LNCAP (cell line): Measurements from ENCODE around the gene ATP6V1G3.

Experiments
- CTCF ChIP-seq: fragments of 450-650 bp; IDR thresholded peaks from 2 replicates; pipeline ENCODE4 v1.5.1; 2017; ENCODE audit warnings: mild to moderate bottlenecking

The ATP6V1G3 gene

GRCh38 chr1:198493329-198493728 lies 47.2 kb downstream of the ATP6V1G3 start:
- no peak for TF ChIP-seq CTCF

GRCh38 chr1:198492872-198493271 lies 47.6 kb downstream of the ATP6V1G3 start:
- no peak for TF ChIP-seq CTCF

GRCh38 chr1:198491596-198491995 lies 48.9 kb downstream of the ATP6V1G3 start:
- TF ChIP-seq CTCF = no peak

GRCh38 chr1:198491028-198491427 lies 49.5 kb downstream of the ATP6V1G3 start:
- no peak for TF ChIP-seq CTCF

GRCh38 chr1:198490224-198490623 lies 50.3 kb downstream of the ATP6V1G3 start:
- TF ChIP-seq CTCF = no peak

GRCh38 chr1:198486903-198487302 lies 53.6 kb downstream of the ATP6V1G3 start:
- no peak for TF ChIP-seq CTCF

GRCh38 chr1:198483645-198484044 lies 56.8 kb downstream of the ATP6V1G3 start:
- no peak for TF ChIP-seq CTCF

- no peak for TF ChIP-seq CTCF
These were observed 57.5 kb downstream of the ATP6V1G3 start for GRCh38 chr1:198483006-198483405.
